NCI-H2171 treated with DMSO at 0.1 percent for 48 hours (cell line): ENCODE data around the gene KCNAB1.
A peak's percentile ranks its signal among the peaks of the same experiment; 100 is the strongest.

ENCODE experiments used
- DNase-seq: peaks from one replicate; lab custom pipeline; 2025; lab: John Stamatoyannopoulos, UW

Gene KCNAB1

DNA sequence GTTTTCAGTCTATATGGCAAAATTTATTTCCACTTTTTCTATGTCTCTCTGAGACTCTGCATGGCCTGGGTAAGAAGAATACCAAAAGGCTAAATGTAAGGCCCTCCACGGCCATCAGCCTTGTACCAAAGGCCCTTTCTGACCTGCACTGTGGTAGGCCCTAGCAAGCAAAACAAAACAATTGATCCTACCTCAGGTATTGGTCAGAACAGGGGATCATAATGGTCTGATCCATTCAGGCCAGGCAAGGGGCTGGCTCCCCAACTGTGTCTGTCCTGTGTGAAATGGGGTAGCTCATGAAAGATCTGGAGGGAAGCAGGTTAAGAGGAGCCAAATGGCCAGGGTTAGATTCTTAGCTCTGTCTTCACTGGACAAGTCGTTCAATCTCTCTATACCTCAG lies 253.3 kb downstream of the KCNAB1 start:
- no peak for DNase-seq

DNA sequence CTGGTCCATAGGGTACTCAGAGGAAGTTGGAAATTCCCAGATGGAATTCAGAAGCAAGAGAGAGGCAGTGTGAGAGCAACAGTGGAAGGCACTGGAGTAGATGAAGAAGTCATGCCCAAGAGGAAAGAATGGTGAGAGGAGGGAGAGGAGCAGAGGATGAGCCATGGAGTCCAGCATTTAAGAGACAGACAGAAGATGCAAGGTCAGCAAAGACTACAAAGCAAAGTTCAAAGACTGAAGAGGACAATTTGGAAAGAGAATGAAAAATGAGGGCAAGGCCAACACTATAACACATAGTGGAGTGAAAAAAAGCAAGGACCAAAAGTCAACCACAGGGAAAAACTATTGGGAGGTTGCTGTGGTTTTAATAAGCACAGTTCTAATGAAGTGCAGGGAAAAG lies 255.8 kb downstream of the KCNAB1 start:
- no peak for DNase-seq

DNA sequence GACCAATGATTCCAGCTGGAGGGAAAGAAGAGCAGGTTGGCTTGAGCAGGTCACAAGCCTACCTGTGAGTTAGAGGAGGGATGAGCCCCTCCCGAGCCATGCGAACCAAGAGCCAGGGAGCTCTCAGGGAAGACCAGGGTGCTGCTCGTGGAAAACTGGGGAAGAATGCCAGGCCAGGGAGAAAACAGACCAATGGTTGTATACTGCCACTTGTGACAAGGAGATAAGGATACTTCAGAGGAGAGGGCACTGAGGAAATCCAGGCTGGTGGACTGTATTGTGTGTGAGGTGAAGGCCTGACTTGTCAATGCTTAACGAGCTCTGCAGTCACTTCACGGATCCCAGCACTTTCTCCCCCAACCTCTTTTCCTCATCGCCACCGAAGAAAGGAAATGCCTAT lies 256.9 kb downstream of the KCNAB1 start:
- no peak for DNase-seq

DNA sequence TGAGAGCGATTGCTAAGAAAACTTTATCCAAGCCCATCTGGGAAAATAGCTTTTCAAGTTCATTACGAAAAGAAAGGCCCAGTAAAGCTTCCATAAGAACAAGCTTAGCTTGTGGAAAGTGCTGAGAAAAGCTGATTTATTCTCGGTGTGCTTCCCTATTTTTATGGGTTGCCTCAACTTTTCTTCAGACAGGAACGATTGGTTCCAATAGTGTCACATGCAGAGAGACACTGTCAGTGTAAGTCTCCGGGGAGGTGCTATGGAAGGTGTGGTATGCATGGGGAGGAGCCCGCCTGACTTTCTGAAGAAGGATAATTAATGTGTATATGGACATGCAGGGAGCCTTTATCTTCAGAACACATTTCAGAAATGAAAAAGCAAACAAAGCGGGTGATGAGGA lies 257.3 kb downstream of the KCNAB1 start:
- DNase-seq = no peak

DNA sequence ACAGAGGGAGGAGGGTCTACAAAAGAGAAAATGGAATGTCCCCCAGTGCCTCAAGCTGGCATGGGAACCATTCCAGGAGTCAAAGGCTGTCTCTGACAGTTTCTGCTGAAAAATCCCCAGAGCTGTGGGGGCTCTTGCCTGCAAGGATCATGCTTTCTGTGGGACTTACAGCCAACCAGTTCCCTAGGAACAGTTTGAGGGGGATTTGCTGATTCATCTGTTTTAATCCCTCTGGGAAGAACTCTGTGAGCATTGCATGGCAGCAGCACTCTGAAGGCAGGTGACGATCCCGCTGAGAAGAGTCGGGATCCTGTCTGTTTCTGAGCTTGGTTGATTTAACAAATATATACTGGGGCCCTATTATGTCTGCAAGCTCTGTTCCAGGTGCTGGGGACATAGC lies 258.5 kb downstream of the KCNAB1 start:
- DNase-seq = no peak

DNA sequence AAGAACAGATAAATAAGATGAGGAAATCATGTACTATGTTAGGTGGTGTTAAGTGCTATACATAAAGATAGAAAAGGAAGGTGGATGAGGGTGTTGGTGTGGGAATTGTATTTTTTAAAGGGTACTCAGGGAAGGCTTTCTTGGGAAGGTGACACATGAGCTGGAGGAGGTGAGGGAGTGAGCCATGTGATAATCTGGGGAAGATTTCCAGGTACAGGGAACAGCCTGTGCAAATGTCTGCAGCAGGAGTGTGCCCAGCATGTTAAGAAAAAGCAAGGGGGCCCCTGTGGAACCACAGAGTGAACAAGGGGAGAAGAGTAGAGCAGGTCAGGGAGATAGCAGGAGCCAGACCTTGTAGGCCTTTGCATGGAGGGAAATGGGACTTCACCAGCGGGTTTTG lies 258.9 kb downstream of the KCNAB1 start:
- DNase-seq = no peak

DNA sequence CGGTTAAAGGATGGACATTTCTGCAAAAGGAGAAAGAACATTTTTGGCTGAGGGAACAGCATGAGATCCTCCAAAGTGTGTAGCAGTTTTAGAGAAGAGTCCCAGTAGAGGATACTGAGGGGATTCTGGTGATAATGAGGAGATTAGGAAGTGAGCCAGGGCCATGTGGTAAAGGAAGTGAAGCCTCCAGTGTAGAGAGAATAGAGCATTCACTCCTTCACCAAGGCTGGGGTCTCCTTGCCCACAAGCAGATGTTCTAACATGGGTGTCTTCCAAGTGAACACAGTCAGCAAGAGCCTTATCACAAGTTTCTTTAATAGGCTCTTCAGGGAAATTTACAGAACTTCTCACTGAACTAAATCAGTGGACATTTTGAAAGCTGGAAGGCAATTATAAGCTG lies 260.9 kb downstream of the KCNAB1 start:
- no peak for DNase-seq

DNA sequence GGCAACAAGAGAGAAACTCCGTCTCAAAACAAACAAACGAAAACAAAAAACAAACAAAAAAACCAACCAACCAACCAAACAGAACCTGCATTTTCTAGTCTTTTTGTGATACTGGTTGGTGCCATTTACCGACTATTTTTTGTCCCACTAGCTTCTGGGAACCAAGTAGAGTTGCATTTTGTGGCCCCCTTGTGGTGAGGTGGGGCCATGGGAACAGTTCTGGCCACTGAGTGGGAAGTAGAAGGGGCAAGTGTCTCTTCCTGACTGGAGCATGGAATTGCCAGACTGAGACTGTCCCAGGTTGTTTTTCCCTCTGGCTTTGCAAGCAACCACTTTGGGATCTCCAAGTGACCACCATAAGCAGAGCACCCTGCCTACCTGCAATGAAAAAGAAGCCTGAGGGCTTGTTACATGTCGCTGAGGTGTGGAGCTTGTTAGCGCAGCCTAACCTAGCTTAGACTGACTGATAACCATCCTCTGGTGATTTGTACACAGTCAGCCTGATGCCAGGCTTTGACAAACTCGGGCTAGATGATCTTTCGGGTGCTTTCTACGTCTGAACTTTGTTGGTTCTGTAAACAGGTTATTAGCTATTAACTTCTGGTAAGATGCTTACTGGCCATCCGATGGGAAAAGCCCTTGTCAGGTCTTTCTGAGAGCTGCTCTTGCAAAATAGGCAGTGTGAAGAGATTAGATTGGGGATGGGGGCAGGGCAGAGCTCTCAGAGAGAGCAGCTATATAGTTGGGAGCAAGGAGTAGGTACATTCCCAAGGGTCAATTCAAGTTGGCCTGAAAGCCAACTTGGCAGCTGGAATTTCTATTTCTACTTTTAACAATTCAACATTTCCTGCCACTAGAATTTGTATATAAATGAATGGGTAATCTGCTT lies 262.3 kb downstream of the KCNAB1 start:
- no peak for DNase-seq

DNA sequence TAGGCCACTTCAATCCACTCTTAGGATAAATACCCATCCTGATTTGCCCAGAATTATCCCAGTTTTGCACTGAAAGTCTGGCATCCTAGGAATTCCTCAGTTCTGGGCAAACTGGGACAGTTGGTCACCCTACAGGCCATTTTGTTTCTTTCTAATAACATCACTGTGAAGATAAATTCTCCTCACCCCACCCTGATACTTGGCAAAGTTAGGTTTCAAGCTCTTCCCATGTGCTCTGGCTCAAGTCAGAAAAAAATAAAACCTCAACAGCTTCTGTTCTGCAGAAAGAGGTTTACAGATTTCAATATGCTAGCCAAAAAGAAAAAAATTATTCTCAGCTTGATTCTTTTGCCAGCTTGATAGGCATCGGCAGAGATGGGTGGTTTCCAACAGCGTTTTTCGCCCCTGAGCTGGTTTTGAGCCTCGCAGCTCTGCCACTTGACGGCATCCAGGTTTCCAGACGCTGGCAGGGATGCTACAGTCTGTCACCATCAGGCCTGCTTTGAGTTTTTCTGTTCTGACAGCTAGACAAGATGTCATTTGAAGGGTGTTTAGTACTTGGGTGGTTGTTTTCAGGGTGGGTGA lies 263.2 kb downstream of the KCNAB1 start:
- DNase-seq = peak; percentile 10

DNA sequence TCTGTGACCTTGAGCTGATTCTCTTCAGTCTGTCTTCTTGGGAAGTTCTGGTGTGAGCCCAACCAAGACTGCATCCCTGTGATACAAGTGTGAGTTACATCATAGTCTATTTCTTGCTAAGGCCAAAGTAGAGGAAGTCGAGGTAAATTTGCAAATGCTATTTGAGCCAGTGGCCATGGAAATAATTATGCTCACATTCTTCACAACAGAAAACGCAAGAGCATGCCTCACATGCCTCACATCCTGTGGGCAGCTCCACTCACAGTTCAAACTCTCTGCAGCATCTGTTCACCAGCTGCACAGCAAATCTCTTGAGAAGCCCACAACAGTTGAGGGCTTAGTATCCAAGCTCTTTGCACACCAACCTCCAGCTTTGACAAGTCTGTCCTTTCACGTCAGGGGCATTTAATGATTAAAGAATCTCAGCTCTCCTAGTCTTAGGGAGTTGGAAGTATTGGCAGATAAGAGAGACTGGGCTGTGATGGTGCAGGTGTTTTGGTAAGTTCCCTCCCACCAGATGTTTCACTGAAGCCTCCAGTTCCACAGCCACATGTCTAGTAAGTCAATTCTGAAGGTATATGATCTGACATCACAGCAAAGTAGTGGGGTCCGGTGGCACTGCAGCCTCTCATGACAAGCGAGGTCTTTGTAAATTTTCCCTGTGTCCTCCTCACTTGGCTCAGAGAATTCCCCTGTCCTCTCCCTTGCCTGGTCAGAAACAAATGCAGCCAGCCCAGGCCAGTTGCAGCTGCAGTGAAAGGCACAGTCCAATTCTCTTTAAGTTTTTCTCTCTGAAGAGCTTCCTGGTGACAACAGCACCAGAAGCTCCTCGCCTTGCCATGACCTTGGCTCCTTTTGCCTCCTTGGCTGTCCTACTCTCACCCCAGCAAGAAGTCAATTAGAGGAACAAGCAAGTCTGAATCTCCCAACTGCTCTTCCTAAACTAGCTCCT lies 268.4 kb downstream of the KCNAB1 start:
- DNase-seq = peak; percentile 29

DNA sequence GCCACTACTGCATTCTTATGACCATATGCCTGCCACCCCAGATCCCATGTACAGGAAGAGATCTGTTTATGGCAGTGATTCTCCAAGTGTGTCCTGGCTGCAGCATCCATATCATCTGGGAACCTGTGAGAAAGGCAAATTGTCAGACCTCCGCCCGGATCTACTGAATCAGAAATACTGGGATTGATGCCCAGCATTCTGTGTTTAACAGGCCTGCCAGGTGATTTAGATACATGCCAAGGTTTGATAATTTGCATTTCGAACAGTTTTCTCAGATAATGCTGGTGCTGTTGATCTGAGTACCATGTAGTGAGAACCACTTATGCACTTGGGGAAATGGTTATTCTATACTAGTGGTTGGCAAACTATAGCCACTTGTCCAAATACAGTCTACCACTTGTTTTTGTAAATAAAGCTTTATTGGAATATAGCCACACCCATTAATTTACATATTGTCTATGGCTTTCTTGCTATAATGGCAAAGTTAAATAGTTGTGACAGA lies 269.1 kb downstream of the KCNAB1 start:
- DNase-seq = peak; percentile 4

DNA sequence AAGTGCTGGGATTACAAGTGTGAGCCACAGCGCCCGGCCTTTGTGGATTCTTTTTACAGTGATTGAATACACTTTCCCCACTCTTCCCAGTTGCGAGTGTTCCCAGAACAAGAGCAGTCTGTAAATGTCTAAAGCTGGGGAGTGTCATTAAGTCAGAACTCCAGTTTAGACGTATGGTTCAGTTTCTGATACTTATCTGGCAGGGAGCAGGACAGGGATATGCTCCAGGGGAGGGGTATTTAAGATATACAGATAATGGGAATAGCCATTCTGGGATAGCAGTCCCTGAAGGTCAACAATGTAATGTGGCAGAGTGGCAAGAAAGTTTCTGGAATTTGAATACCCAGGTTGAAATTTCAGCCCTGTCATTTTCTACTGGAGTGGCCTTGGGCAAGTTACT lies 270.5 kb downstream of the KCNAB1 start:
- DNase-seq = no peak

DNA sequence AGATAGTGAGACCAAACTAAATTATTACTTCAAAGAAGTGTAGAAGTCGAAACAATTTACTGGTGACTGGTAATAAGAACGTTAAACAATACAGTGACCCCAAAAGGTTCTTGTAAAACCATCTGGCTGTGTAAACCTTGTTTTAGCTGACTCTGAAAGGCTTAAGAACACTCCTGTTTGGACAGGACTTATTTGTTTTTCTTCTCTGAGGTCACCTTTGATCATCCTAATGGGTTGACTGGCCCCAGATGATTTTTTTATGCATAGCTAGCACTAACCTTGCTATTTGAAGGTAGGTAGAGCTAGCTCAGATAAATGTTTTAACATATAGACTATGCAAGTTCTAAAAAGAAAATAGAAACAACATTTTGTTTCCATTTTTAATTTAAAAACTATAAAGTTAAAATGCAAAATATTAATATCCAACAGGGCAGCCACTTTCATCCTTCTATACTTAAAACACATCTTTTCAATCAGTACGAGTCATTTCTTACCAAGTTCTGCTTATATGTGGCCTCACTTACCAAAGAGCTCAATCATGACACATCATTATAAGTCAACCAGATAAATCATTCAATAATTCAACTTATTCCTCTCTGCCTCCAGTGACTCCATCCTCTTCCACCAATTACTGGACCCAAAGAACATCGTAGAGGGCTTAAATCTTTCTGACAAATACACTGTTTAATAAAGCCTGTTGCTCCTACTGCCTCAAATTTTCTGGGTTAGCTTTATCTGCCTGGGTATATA lies 275.8 kb downstream of the KCNAB1 start:
- no peak for DNase-seq

DNA sequence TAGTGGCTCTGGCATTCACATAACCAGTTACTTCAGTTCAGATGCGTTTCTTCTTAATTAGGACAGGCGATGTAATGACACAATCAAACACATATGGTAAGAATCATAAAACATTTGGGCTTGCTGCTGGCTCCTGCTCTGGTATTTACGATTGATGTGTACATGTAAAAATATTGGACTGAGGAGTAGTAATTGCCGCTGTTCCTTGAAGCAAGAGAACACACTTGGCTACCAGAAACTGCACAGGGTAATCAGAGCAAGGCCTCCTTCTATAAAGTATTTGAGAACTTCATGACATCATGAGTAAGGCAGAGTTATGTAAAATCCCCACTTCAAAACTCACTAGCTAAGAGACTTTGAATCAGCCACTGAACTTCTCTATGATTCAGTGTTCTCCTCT lies 276.5 kb downstream of the KCNAB1 start:
- no peak for DNase-seq

DNA sequence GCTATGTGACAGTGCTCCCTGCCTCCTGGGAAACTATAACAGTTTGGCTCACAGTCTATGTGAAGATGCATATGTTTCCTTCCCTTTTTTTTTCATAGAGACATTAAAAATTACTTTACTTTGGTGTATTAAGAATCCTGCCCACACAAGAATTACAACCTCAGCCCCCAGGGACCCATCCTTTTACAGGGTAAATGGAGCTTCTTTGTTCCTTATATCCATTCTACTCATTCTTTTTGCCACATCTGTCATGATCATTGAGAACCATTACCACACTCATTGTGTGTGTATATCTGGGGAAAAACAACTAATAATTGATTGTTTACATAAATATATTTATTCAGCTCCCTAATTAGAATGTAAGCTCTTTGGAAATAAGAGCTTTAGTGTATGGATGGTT lies 277.2 kb downstream of the KCNAB1 start:
- peak; percentile 8 for DNase-seq

DNA sequence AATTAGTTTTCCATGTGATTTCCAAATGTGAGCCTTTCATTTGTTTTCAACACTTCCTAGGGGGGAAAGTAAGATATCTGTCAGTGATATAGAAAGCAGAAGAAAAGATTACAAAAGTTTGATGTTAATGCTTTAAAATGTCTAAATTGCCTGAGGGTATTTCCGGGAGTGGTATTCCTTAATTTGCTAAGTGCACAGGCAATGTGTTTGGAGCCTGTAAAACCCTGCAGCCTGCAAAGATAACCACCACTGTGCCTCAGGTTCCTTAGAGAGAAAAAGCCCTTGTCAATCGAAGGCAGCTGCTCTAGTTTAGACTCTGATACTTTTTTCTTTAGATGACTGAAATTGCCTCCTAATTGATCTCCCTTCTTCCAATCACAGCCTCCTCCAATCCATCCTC lies 279.7 kb downstream of the KCNAB1 start:
- DNase-seq = no peak

DNA sequence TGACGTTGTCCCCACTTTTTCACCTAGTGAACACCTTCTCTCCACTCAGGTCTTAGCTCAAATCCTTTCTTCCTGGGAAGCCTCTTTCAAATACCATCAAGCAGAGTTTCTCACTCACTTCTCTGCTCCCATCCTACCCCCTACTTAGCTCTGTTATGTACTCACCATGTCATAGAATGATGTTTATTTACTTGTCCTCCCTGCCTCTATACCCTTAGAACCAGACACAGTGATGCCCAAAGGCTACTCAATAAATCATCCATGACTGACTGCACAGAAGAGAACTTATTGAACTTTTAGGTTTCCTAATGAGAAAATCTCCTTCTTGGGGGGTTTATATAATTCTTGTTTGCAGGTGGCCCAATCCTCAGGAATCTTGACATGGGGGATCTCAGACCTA lies 280.4 kb downstream of the KCNAB1 start:
- DNase-seq = no peak

DNA sequence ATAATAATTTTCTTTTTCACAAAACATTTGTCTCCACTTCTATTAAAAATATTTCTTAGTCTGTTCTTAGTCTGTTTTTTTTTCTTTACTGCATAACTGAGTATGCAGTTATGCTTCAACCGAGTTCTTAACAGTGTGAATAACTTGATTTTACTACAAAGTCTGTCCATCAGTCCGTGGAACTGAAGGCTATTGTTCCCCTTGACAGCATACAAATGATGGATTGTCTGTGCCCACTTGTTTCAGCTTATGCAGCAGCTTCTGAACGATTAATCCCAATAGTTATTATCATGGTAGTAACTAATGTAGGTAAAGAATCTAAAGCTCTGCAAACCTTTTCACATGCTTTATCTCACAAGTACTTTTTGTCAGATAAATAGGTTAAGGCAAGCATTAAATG lies 283.8 kb downstream of the KCNAB1 start:
- DNase-seq = no peak

DNA sequence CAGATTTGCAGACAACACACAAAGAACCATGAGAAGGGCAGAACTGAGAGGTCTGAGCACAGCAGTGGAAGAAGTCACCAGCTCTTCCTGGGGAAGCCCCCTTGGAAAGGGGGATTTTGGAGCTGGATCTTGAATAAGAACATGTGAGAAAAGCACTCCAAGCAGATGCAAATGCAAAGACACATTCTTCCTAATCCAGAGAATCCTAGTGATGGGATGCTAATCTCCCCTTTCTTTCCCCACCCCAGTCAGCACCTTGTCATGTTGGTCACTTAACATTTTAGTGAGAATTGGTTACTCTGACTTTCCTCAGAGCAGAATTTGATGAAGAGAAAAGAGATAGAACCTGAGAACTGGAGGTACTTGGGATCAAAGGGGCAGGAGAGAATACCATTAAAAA lies 286.0 kb downstream of the KCNAB1 start:
- DNase-seq = no peak

DNA sequence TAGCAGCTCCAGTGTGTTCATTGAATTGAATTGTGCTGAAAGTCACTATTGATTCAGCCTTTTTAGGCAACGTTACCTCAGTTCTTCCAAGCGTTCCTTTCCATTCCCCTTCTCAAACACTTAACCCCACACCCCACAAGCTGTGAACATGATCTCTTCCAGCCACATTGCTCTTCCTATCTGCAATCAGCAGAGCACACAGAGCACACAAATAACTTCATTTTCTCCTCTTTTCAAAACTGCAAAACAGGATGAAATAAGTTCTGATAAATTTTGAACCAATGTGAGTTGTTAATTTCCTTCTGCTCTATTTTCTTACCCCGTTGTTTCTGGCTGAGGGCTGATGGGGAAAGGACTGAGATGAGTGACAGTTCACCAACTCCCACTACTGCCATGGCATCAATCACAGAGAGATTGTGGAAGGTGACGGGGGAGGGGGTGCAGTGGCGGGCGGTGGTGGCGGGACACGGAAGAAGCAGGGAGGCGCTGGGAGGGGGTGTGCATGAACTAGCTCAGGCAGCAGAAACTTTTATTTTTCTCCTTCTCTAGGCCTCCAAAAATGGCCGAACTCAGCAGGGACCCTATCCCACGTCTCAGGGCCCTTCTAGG lies 287.3 kb downstream of the KCNAB1 start:
- DNase-seq = no peak

DNA sequence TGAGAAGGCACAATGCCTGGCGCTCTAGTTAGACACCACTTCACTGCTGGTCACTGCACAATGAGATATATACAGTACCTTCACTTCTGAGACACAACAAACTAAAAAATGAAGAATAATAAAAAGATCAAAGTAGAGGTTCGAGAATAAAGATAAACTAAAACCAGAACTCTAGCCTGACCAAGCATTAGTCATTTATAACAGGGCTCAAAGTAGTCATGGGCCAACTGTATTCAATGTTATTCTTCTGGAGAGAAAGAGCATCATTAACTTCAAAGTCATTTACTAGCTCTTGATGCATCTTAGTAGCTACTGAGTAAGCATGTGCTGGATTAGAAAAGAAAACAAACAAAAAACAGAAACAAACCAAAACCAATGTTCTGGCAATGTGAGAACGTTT lies 289.3 kb downstream of the KCNAB1 start:
- DNase-seq = no peak
